Right atrium auricular region (tissue), 2 donors: Measurements from ENCODE around the gene AARSD1. TPM values are rescaled to one million over a fixed set of nuclear protein-coding genes. Genes with fewer than 3 reads are reported as not detected.
"Not testable (repeated sequence)": the region's sequence is repeated elsewhere in the genome, so short reads cannot be mapped to it uniquely, and the experiment has no call there.

Experiments
- DNase-seq: peaks from one replicate; pipeline ENCODE4 v3.0.0-alpha.2; 2019; ENCODE audit warnings: low spot score
- H3K27ac ChIP-seq, 2 donors: fragments of 200-600 bp; sonication (generic); 1 replicate in 1 of 2; 2 replicates in 1 of 2; pipeline ENCODE4 v1.5.1; 2016 to 2019
- H3K27me3 ChIP-seq, 2 donors: fragments of 200-600 bp; sonication (generic); one replicate each; pipeline versions ENCODE4 v1.5.1 to v1.6.0; 2017 to 2019
- H3K36me3 ChIP-seq: fragments of 200-600 bp; sonication (generic); one replicate; pipeline ENCODE4 v1.5.1; 2016
- H3K4me1 ChIP-seq, 2 donors: fragments of 200-600 bp; sonication (generic); one replicate each; pipeline versions ENCODE4 v1.5.1 to v1.6.0; 2017 to 2019
- H3K4me3 ChIP-seq, 2 donors: fragments of 200-600 bp; sonication (generic); 1 replicate in 1 of 2; 2 replicates in 1 of 2; pipeline ENCODE4 v1.5.1; 2017 to 2019; ENCODE audit warnings: mild to moderate bottlenecking in 1 of 2, moderate library complexity in 1 of 2
- H3K9me3 ChIP-seq, 2 donors: fragments of 200-600 bp; sonication (generic); one replicate each; pipeline ENCODE4 v1.5.1; 2019
- total RNA-seq, 2 donors: library from RNA; depleted of rRNA; stranded (reverse); fragments of >200 nt; gene quantifications; one replicate each; pipeline ENCODE4 v1.1.0, GENCODE V29; 2016
- TF ChIP-seq, protein P1 (sequence below), 2 donors: fragments of 200-600 bp; sonication (generic); IDR thresholded peaks; one replicate each; pipeline ENCODE4 v1.5.1; 2019; ENCODE audit warnings: antibody characterized with exemption in 2 of 2

The AARSD1 gene
- total RNA-seq, 2 donors from 2014 or later, result 17.8 to 24.6 TPM

DNA sequence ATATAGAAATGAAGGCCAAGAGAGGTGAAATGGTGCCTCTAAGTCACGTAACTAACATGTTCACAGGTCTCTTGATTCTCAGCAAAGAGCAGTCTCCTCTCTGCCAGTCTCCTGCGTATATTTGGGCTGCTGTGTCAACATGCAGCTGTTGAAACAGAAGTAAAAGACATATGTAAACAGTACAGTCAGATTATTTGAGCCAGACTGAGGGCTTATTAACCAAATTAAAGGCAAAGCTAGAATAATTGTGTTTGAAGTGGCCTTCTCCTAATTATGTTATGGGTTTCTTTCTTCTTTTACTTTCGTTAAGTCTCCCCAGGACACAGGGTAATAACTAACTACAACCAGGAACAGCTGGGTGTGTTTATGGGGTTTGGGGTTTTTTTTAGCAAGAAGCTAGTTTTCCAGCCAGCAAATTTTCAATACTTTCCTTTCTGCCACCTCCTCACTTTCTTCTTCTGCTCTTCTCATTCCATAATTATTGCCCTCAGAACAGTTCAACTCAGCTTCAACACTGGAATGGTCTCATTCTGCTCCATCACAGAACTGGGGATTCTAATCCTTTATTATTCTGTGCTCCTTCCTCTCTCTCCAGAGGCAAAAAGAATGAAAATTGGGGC lies 45.2 kb downstream of the AARSD1 start:
- TF ChIP-seq, protein P1, sequence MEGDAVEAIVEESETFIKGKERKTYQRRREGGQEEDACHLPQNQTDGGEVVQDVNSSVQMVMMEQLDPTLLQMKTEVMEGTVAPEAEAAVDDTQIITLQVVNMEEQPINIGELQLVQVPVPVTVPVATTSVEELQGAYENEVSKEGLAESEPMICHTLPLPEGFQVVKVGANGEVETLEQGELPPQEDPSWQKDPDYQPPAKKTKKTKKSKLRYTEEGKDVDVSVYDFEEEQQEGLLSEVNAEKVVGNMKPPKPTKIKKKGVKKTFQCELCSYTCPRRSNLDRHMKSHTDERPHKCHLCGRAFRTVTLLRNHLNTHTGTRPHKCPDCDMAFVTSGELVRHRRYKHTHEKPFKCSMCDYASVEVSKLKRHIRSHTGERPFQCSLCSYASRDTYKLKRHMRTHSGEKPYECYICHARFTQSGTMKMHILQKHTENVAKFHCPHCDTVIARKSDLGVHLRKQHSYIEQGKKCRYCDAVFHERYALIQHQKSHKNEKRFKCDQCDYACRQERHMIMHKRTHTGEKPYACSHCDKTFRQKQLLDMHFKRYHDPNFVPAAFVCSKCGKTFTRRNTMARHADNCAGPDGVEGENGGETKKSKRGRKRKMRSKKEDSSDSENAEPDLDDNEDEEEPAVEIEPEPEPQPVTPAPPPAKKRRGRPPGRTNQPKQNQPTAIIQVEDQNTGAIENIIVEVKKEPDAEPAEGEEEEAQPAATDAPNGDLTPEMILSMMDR (IDR thresholded peaks at IDR 0.05), result no peak
- Histone ChIP-seq H3K27ac (no peak overlapping the region), H3K4me3 (no peak overlapping the region), H3K27me3 (no peaks in the 10 kb centered on the region), H3K36me3 (no peaks in the 10 kb centered on the region), H3K9me3 (no peaks in the 10 kb centered on the region), H3K4me1 (peaks cover 0 to 22% of the 10 kb centered on the region in 2 donors)
- DNase-seq, result no peak

DNA sequence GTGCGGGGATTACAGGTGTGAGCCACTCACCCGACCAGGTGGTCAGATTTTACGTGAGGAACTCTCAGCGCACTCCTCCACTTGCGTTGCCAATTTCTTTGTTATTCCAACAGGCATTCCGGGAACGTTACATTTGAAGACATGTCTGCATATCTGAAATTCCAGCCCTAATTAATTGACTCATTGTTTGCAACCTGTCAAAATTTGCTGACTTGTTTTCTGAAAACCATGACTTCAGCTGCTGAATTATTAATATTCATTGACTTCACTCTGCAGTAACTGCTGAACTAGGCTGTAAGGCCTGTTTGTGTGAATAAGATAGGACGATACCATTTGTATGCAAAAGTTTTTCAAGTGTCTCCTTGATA lies 47.0 kb downstream of the AARSD1 start:
- Histone ChIP-seq H3K4me1 (peaks cover 0 to 9% of the 10 kb centered on the region in 2 donors), H3K27me3 (no peaks in the 10 kb centered on the region), H3K36me3 (no peaks in the 10 kb centered on the region), H3K27ac (no peak overlapping the region), H3K4me3 (no peak overlapping the region), H3K9me3 (no peaks in the 10 kb centered on the region)
- TF ChIP-seq, protein P1 (IDR thresholded peaks at IDR 0.05), result no peak
- no peak for DNase-seq

DNA sequence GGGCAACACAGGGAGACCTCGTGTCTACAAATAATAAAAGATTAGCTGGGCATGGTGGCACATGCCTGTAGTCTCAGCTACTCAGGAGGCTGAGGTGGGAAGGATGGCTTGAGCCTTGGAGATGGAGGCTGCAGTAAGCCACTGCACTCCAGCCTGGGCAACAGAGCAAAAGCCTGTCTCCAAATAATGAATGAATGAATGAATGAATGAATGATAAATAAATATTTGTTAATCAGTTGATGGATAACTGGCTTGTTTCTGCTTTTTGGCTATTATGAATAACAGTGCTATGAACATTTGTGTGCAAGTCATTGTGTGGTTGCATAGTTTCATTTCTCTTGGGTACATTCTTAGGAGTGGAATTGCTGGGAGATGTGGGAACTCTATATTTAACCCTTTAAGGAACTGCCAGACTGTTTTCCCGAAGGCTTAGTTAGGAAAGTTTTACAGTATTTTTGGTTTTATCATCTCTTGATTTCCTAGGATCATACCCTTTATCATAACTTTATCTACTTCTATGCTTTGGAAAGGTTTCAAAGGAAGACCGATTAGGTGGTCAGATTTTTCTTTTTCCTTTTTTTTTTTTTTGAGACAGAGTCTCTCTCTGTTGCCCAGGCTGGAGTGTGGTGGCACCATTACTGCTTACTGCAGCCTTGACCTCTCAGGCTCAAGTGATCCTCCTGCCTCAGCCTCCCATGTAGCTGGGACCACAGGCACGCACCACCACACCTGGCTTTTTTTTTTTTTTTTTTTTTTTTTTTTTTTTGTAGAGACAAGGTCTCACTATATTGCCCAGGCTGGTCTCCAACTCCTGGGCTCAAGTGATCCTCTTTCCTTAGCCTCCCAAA lies 47.6 kb downstream of the AARSD1 start:
- H3K4me1 ChIP-seq, H3K27ac ChIP-seq, H3K9me3 ChIP-seq, DNase-seq, H3K27me3 ChIP-seq, H3K4me3 ChIP-seq, H3K36me3 ChIP-seq: not testable (repeated sequence)

DNA sequence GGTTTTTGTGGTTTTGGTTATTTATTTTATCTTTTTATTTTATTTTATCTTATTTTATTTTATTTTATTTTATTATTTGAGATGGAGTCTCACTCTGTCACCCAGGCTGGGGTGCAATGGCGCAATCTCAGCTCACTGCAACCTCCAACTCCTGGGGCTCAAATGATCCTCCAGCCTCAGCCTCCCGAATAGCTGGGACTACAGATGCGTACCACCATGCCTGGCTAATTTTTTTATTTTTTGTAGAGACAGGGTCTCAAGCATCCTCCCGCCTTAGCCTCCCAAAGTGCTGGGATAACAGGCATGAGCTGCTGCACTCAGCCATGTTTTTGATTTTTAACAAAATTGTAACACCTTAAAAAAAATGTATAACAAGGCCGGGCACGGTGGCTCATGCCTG lies 49.0 kb downstream of the AARSD1 start:
- not testable (repeated sequence) for H3K27me3 ChIP-seq, H3K36me3 ChIP-seq, H3K4me3 ChIP-seq, DNase-seq, H3K4me1 ChIP-seq, H3K9me3 ChIP-seq, H3K27ac ChIP-seq

DNA sequence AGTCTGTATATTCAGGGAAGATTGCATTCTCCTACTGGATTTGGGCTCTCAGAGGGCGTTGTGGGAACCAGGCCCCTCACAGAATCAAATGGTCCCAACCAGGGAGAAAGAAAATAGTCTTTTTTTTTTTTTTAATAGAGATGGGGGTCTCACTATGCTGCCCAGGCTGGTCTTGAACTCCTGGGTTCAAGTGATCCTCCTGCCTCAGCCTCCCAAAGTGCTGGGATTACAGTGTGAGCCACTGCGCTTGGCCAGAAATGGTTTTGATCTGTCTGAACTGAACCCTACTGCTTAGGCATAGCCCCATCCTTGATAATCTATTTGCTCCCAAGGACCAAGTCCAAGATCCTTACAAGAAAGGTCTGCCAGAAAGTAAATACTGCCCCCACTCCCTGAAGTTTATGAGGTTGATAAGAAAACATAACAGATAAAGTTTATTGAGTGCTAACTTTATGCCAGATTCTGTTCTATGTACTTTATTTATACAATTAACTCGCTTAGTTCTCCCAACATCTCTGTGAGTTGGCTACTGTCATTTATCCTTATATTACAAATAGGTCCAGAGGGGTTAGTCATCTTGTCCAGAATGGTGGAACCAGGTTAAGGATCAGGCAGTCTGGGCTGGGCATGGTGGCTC lies 50.2 kb downstream of the AARSD1 start:
- H3K4me3 ChIP-seq, result no peak overlapping the region
- H3K27me3 ChIP-seq, result no peaks in the 10 kb centered on the region
- no peak overlapping the region for H3K27ac ChIP-seq
- H3K9me3 ChIP-seq, result no peaks in the 10 kb centered on the region
- no peak for DNase-seq
- H3K36me3 ChIP-seq, result no peaks in the 10 kb centered on the region
- H3K4me1 ChIP-seq, result no peaks in the 10 kb centered on the region
- TF ChIP-seq, protein P1 (IDR thresholded peaks at IDR 0.05), result no peak

DNA sequence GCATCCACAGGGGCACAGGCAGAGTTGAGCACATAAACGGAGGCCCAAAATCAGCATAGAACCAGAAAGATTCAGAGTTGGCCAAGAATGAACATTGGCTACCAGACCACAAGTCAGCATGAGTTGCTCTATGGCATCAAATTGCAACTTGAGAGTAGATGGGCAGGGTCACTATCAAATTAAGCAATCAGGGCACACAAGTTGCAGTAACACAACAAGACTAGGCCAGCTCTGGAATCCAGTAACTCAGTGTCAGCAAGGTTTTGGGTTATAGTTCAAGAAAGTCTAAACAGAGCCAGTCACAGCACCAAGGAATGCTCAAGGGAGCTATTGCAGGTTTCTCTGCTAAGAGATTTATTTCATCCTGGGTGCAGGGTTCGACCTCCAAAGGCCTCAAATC lies 50.7 kb downstream of the AARSD1 start:
- Histone ChIP-seq H3K27me3 (no peaks in the 10 kb centered on the region), H3K4me1 (no peaks in the 10 kb centered on the region), H3K9me3 (no peaks in the 10 kb centered on the region), H3K27ac (no peak overlapping the region), H3K4me3 (no peak overlapping the region), H3K36me3 (no peaks in the 10 kb centered on the region)
- no peak for DNase-seq
- TF ChIP-seq, protein P1 (IDR thresholded peaks at IDR 0.05), result no peak
